Right lobe of liver (tissue), 6 donors: ENCODE results near the gene MAG. TPM values are rescaled to one million over a fixed set of nuclear protein-coding genes. Genes with fewer than 3 reads are reported as not detected.
A peak's percentile ranks its signal among the peaks of the same experiment; 100 is the strongest.

Experiments
- ATAC-seq, 4 donors: fragments of 200-7000 bp; cut with Tn5 transposase; one replicate each; pipeline ENCODE4 v1.9.1; 2020; ENCODE audit warnings: mild to moderate bottlenecking in 4 of 4, moderate library complexity in 4 of 4
- DNase-seq, 3 donors: peaks; one replicate each; pipeline ENCODE4 v3.0.0-alpha.2; 2020
- H3K27ac ChIP-seq, 3 donors: fragments of 200-600 bp; one replicate each; pipeline ENCODE4 v1.8.0; 2022
- H3K27me3 ChIP-seq, 2 donors: fragments of 200-600 bp; one replicate each; pipeline ENCODE4 v1.8.0; 2022
- H3K36me3 ChIP-seq, 4 donors: fragments of 200-600 bp; sonication (generic) in 1 of 4; one replicate each; pipeline versions ENCODE4 v1.5.1 to v1.8.0; 2017 to 2022; ENCODE audit warnings: control low read depth in 1 of 4
- H3K4me1 ChIP-seq, 4 donors: fragments of 200-600 bp; sonication (generic) in 1 of 4; one replicate each; pipeline versions ENCODE4 v1.5.1 to v1.8.0; 2017 to 2022; ENCODE audit warnings: control low read depth in 1 of 4
- H3K4me3 ChIP-seq, 3 donors: fragments of 200-600 bp; one replicate each; pipeline ENCODE4 v1.8.0; 2022
- H3K9me3 ChIP-seq, 4 donors: fragments of 200-600 bp; sonication (generic) in 1 of 4; one replicate each; pipeline versions ENCODE4 v1.5.1 to v1.8.0; 2017 to 2022; ENCODE audit warnings: control low read depth in 1 of 4
- CTCF ChIP-seq, 4 donors: fragments of 200-600 bp in 3 of 4; fragments of 450-650 bp in 1 of 4; IDR thresholded peaks; one replicate each; pipeline versions ENCODE4 v1.5.1 to v1.8.0; 2016 to 2022; ENCODE audit warnings: antibody characterized with exemption in 4 of 4, mild to moderate bottlenecking in 2 of 4
- POLR2A ChIP-seq: fragments of 450-650 bp; IDR thresholded peaks from one replicate; pipeline ENCODE4 v1.6.1; 2017; ENCODE audit warnings: antibody characterized with exemption, mild to moderate bottlenecking
- WGBS: methylation state at CpG from one replicate; pipeline ENCODE4 v1.1.6; 2018; ENCODE audit warnings: low coverage, low lambda C conversion rate; ENCODE audit not compliant: insufficient coverage; ENCODE audit errors: missing lambda C conversion rate; 5-methylcytosine and 5-hydroxymethylcytosine counted together
- intact Hi-C, 2 donors: fragments of 100-400 bp; cut with DNase I; formaldehyde crosslinking; loops; one replicate each; pipeline versions ENCODE4 v1.11.2 to v1.14.1; 2022
- total RNA-seq, 6 experiments: library from RNA; depleted of rRNA in 2 of 6; stranded (reverse); fragments of >200 nt in 2 of 6; fragmentation: NEBNext Ultra II Directional in 3 of 6; extraction: Animal tissue kit (Norgen Biotek cat#: 25700) in 3 of 6; gene quantifications; one replicate each; pipeline versions ENCODE4 v1.1.0 to v1.2.4, GENCODE V29; 2016 to 2023
- donor health status: DM: no; HTN: yes; CAD: no.
- donor health status: DM: no; HTN: no; CAD: no.
- donor health status: DM: no; HTN: no; CAD: no.
- donor health status: DM: no; HTN: yes; CAD: no.
- donor health status: DM: no; HTN: yes; CAD: no.

MAG gene
- total RNA-seq, 6 experiments from 2014 or later: 0.40 TPM; not detected in 5

- Histone ChIP-seq H3K4me1 (peaks cover 0 to 32% (median 15%) of the 10 kb centered on the region in 4 donors), H3K27me3 (no peaks in the 10 kb centered on the region), H3K4me3 (no peak overlapping the region), H3K27ac (peak overlapping the region in 2 of 3 donors; percentile 50 to 82), H3K36me3 (peaks cover 0 to 10% (median 8%) of the 10 kb centered on the region in 4 donors), H3K9me3 (no peaks in the 10 kb centered on the region)
- TF ChIP-seq CTCF (IDR thresholded peaks at IDR 0.05): no peak
- intact Hi-C loops: no loop called here
- DNase-seq (no peak), ATAC-seq (no peak)
- 68% methylated on average over 3 of the region's 16 CpGs for WGBS
Observed at GRCh38 chr19:35270381-35270811, 21.6 kb upstream of the MAG start.

GRCh38 chr19:35271546-35271945 is 20.4 kb upstream of the MAG start:
- Histone ChIP-seq H3K36me3 (peaks cover 0 to 14% (median 10%) of the 10 kb centered on the region in 4 donors), H3K9me3 (no peaks in the 10 kb centered on the region), H3K27me3 (no peaks in the 10 kb centered on the region), H3K4me3 (no peak overlapping the region), H3K27ac (peak overlapping the region; percentile 40 to 79 (median 50)), H3K4me1 (peaks cover 0 to 30% (median 15%) of the 10 kb centered on the region in 4 donors)
- no peak for TF ChIP-seq CTCF (IDR thresholded peaks at IDR 0.05)
- no peak for TF ChIP-seq POLR2A
- intact Hi-C loops: no loop called here
- WGBS: 36% methylated on average over 4 of the region's 7 CpGs
- DNase-seq (peak; percentile 89 to 93 (median 92)), ATAC-seq (peak; percentile 59 to 73 (median 67))

GRCh38 chr19:35272122-35272719 is 19.7 kb upstream of the MAG start:
- no peaks in the 10 kb centered on the region for H3K27me3 ChIP-seq
- no peak for TF ChIP-seq CTCF (IDR thresholded peaks at IDR 0.05)
- TF ChIP-seq POLR2A: no peak
- intact Hi-C loops: no loop called here
- no peak overlapping the region for H3K4me3 ChIP-seq
- DNase-seq (no peak), ATAC-seq (no peak)
- peaks cover 0 to 25% (median 15%) of the 10 kb centered on the region in 4 donors for H3K4me1 ChIP-seq
- H3K36me3 ChIP-seq: peaks cover 0 to 15% (median 12%) of the 10 kb centered on the region in 4 donors
- 64% methylated on average over 2 of the region's 16 CpGs for WGBS
- peak overlapping the region in 2 of 3 donors; percentile 24 to 79 for H3K27ac ChIP-seq
- H3K9me3 ChIP-seq: no peaks in the 10 kb centered on the region

- H3K4me1 ChIP-seq: peaks cover 0 to 25% (median 15%) of the 10 kb centered on the region in 4 donors
- H3K36me3 ChIP-seq: peaks cover 0 to 15% (median 12%) of the 10 kb centered on the region in 4 donors
- WGBS: 53% methylated on average over 5 of the region's 10 CpGs
- H3K9me3 ChIP-seq: no peaks in the 10 kb centered on the region
- intact Hi-C loops: no loop called here
- TF ChIP-seq POLR2A: no peak
- no peak for TF ChIP-seq CTCF (IDR thresholded peaks at IDR 0.05)
- no peak for ATAC-seq
- H3K4me3 ChIP-seq: no peak overlapping the region
- H3K27me3 ChIP-seq: no peaks in the 10 kb centered on the region
- no peak overlapping the region for H3K27ac ChIP-seq
- no peak for DNase-seq
Observed at GRCh38 chr19:35272954-35273649, 18.9 kb upstream of the MAG start.
